CD4-positive, alpha-beta T cell (primary cell): Measurements from ENCODE around the gene ZFP57. TPM values are rescaled to one million over a fixed set of nuclear protein-coding genes. Genes with fewer than 3 reads are reported as not detected.

Experiments
- ATAC-seq: fragments of 200-7000 bp; cut with Tn5 transposase; one replicate; pipeline ENCODE4 v1.10.0; 2022; ENCODE audit warnings: mild to moderate bottlenecking; ENCODE audit not compliant: poor library complexity
- CTCF ChIA-PET: fragments of 350-600 bp; sonication (Branson Sonifier 250); formaldehyde crosslinking; loops from one replicate; lab custom pipeline; 2021; ENCODE audit warnings: antibody characterized with exemption, inconsistent platforms; lab: Charles Lee
- POLR2A ChIA-PET: fragments of 350-600 bp; sonication (Branson Sonifier 250); formaldehyde crosslinking; loops from one replicate; lab custom pipeline; 2021; ENCODE audit warnings: antibody characterized with exemption, inconsistent platforms; lab: Charles Lee
- DNase-seq, 14 experiments: peaks; one replicate each; pipeline ENCODE4 v3.0.0-alpha.2; 2013 to 2020; ENCODE audit warnings: mixed read lengths in 2 of 14
- H3K27ac ChIP-seq, 2 donors: one replicate each; pipeline versions ENCODE4 v1.5.1 to v1.7.0; 2013; ENCODE audit warnings: low read length in 2 of 2, low read depth in 1 of 2, mild to moderate bottlenecking in 1 of 2
- H3K27me3 ChIP-seq, 2 experiments: 1 replicate in 1 of 2; 2 replicates in 1 of 2; pipeline versions ENCODE4 v1.6.1 to v1.7.0; 2013; ENCODE audit warnings: low read length in 2 of 2, control low read depth in 1 of 2, mild to moderate bottlenecking in 1 of 2, moderate library complexity in 1 of 2; ENCODE audit not compliant: insufficient read depth in 2 of 2, control insufficient read depth in 1 of 2
- H3K36me3 ChIP-seq: one replicate; pipeline ENCODE4 v1.6.1; 2013; ENCODE audit warnings: low read length, control low read depth; ENCODE audit not compliant: insufficient read depth
- H3K4me1 ChIP-seq: one replicate; pipeline ENCODE4 v1.6.1; 2013; ENCODE audit warnings: low read length, control low read depth; ENCODE audit not compliant: insufficient read depth
- H3K4me3 ChIP-seq: one replicate; pipeline ENCODE4 v1.5.1; 2013; ENCODE audit warnings: mild to moderate bottlenecking, low read length, moderate library complexity
- H3K9me3 ChIP-seq, 2 experiments: 1 replicate in 1 of 2; 2 replicates in 1 of 2; pipeline versions ENCODE4 v1.6.1 to v1.7.0; 2013; ENCODE audit warnings: low read length in 2 of 2, mild to moderate bottlenecking in 2 of 2, control low read depth in 1 of 2, moderate library complexity in 1 of 2; ENCODE audit not compliant: control insufficient read depth in 1 of 2, insufficient read depth in 1 of 2
- H3K27ac Mint-ChIP-seq: one replicate; pipeline ENCODE4 v1.8.0; 2020; ENCODE audit warnings: mixed read lengths
- H3K27me3 Mint-ChIP-seq: one replicate; pipeline ENCODE4 v1.8.0; 2021; ENCODE audit warnings: mixed read lengths
- H3K36me3 Mint-ChIP-seq: one replicate; pipeline ENCODE4 v1.8.0; 2021; ENCODE audit warnings: low read depth, mixed read lengths
- H3K4me1 Mint-ChIP-seq: one replicate; pipeline ENCODE4 v1.8.0; 2021; ENCODE audit warnings: low read depth, mixed read lengths
- H3K4me3 Mint-ChIP-seq: one replicate; pipeline ENCODE4 v1.8.0; 2020; ENCODE audit warnings: mild to moderate bottlenecking, mixed read lengths
- H3K9me3 Mint-ChIP-seq: one replicate; pipeline ENCODE4 v1.8.0; 2020; ENCODE audit warnings: mixed read lengths
- CTCF ChIP-seq: fragments of 200-600 bp; IDR thresholded peaks from one replicate; pipeline ENCODE4 v1.8.0; 2022; ENCODE audit warnings: antibody characterized with exemption, mild to moderate bottlenecking
- intact Hi-C, 2 experiments: fragments of 100-400 bp; cut with DNase I in 1 of 2; cut with micrococcal nuclease in 1 of 2; formaldehyde crosslinking; loops; one replicate each; pipeline versions ENCODE4 v1.15.1 to v1.9.0; 2023 to 2025; cut with DNase I, micrococcal nuclease
- total RNA-seq, 174 experiments: library from RNA in 2 of 174; stranded (reverse) in 2 of 174; gene quantifications; one replicate each; pipeline ENCODE4 v1.2.3 and lab custom pipeline; 2021 to 2026

The ZFP57 gene
- total RNA-seq, 2 experiments from 2014 or later = not detected

GRCh38 chr6:29653452-29654038, 27.4 kb downstream of the ZFP57 start:
- Histone ChIP-seq H3K27ac (no peak overlapping the region), H3K36me3 (no peaks in the 10 kb centered on the region), H3K4me3 (no peak overlapping the region), H3K4me1 (peaks cover 16% of the 10 kb centered on the region), H3K9me3 (no peaks in the 10 kb centered on the region), H3K27me3 (peaks cover 0 to 11% of the 10 kb centered on the region in 2 experiments)
- intact Hi-C loops = loop anchor here (5.0 kb wide), 3 partner anchors 36 to 99 kb away; partner anchors contain the start of gene HLA-F (in 2 of the 2)
- H3K36me3 Mint-ChIP-seq = no peaks in the 10 kb centered on the region
- peak in 8 of 14 experiments; percentile 28 to 87 (median 50) for DNase-seq
- H3K9me3 Mint-ChIP-seq = no peaks in the 10 kb centered on the region
- TF ChIP-seq CTCF = peak; percentile 98
- peaks cover 16% of the 10 kb centered on the region for H3K4me1 Mint-ChIP-seq
- CTCF ChIA-PET = interaction anchor here (0.6 to 2.1 kb wide), 30 partner anchors 9 to 1858 kb away, joined by 3 to 21 read pairs (median 4); partner anchors contain the start of gene GABBR1
- H3K27ac Mint-ChIP-seq = no peak overlapping the region
- ATAC-seq = no peak
- no peak overlapping the region for H3K4me3 Mint-ChIP-seq
- peaks cover 23% of the 10 kb centered on the region for H3K27me3 Mint-ChIP-seq
- POLR2A ChIA-PET = interaction anchor here (1.0 to 2.4 kb wide), 8 partner anchors 9 to 55 kb away, joined by 3 to 11 read pairs (median 3); partner anchors contain the start of gene GABBR1

DNA sequence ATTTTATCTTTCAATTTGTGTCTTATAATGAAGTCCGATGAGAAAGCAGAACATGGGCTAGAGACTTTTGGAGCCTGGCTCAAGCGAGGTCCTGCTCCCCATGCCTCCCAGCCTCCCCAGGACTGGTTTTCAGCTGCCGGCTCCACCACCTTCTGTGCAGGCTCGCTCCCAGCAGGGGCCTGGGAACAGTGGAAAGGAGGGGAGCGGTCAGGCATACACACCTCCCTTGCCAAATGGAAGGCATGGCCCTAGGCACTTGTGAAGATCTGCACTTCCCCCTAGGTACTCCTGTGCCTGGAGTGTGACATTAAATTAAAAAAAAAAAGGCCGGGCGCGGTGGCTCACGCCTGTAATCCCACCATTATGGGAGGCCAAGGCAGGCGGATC, 28.8 kb downstream of the ZFP57 start:
- intact Hi-C loops = loop anchor here (5.0 kb wide), 3 partner anchors 35 to 100 kb away; partner anchors contain the start of gene HLA-F (in 2 of the 2)
- ChIA-PET CTCF (interaction anchor here (2.1 kb wide), 1 partner anchor 57 kb away, joined by 8 read pairs; no protein-coding TSS in a partner anchor), POLR2A (interaction anchor here (1.0 to 2.4 kb wide), 2 partner anchors 10 to 21 kb away, joined by 3 to 11 read pairs; no protein-coding TSS in a partner anchor)
- no peaks in the 10 kb centered on the region for H3K9me3 Mint-ChIP-seq
- ATAC-seq = no peak
- H3K36me3 Mint-ChIP-seq = no peaks in the 10 kb centered on the region
- peaks cover 14% of the 10 kb centered on the region for H3K27me3 Mint-ChIP-seq
- Histone ChIP-seq H3K36me3 (no peaks in the 10 kb centered on the region), H3K27me3 (peaks cover 0 to 11% of the 10 kb centered on the region in 2 experiments), H3K27ac (no peak overlapping the region), H3K9me3 (no peaks in the 10 kb centered on the region), H3K4me3 (no peak overlapping the region), H3K4me1 (peaks cover 16% of the 10 kb centered on the region)
- H3K4me3 Mint-ChIP-seq = no peak overlapping the region
- no peak overlapping the region for H3K27ac Mint-ChIP-seq
- no peak for DNase-seq
- TF ChIP-seq CTCF = no peak
- peaks cover 16% of the 10 kb centered on the region for H3K4me1 Mint-ChIP-seq

- Mint-ChIP-seq H3K36me3 (no peaks in the 10 kb centered on the region), H3K4me1 (peaks cover 16% of the 10 kb centered on the region), H3K4me3 (peak overlapping the region; percentile 44), H3K27me3 (peaks cover 11% of the 10 kb centered on the region), H3K27ac (peak overlapping the region; percentile 12), H3K9me3 (no peaks in the 10 kb centered on the region)
- POLR2A ChIA-PET = interaction anchor here (0.5 to 2.4 kb wide), 3 partner anchors 10 to 19 kb away, joined by 3 to 33 read pairs (median 11); partner anchors contain the start of gene GABBR1
- no peak for ATAC-seq
- TF ChIP-seq CTCF = peak; percentile 79
- H3K27me3 ChIP-seq = peaks cover 0 to 6% of the 10 kb centered on the region in 2 experiments
- no peaks in the 10 kb centered on the region for H3K9me3 ChIP-seq
- intact Hi-C loops = loop anchor here (5.0 kb wide), 3 partner anchors 34 to 101 kb away; partner anchors contain the start of gene HLA-F (in 2 of the 2)
- peak in 3 of 14 experiments; percentile 56 to 65 (median 63) for DNase-seq
- CTCF ChIA-PET = interaction anchor here (0.7 to 2.8 kb wide), 4 partner anchors 12 to 480 kb away, joined by 3 to 45 read pairs (median 13); no protein-coding TSS in a partner anchor
- H3K27ac ChIP-seq = no peak overlapping the region
- peaks cover 16% of the 10 kb centered on the region for H3K4me1 ChIP-seq
- H3K36me3 ChIP-seq = no peaks in the 10 kb centered on the region
- H3K4me3 ChIP-seq = no peak overlapping the region
Observed at GRCh38 chr6:29651413-29652197, 29.3 kb downstream of the ZFP57 start.
